PC-3 (cell line): ENCODE measurements around the gene ERCC6L2.

Source experiments
- EZH2 ChIP-seq: fragments of 300-600 bp; sonication (generic); IDR thresholded peaks from one replicate; pipeline ENCODE4 v1.6.1; 2017; ENCODE audit warnings: antibody characterized with exemption, mild to moderate bottlenecking, low read length; ENCODE audit not compliant: unreplicated experiment
- EZH2phosphoT487 ChIP-seq: fragments of 300-600 bp; sonication (generic); IDR thresholded peaks from 2 replicates; pipeline ENCODE4 v1.6.1; 2018; ENCODE audit warnings: mild to moderate bottlenecking, antibody characterized with exemption, low read length, borderline replicate concordance
- TF ChIP-seq, protein P1 (sequence below): fragments of 300-600 bp; sonication (generic); conservative IDR thresholded peaks from 2 replicates; pipeline ENCODE4 v1.5.1; 2017; ENCODE audit warnings: antibody characterized with exemption, low read depth, mild to moderate bottlenecking, low read length

DNA sequence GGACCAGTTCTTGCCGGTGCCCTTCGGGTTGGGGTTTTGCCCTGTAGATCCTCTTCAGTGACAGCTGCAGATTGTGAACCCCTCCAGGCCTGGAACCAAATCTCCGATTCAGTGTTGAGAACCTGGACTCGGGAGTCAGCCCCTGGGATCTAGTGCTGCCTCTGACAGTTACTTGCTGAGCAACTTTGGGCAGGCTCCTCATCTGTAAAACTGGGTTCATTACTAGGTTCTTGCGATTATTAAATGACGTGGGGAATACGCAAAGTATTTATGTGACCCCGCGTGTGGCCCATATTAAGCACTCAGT lies 600 bp downstream of the ERCC6L2 start:
- TF ChIP-seq, protein P1, sequence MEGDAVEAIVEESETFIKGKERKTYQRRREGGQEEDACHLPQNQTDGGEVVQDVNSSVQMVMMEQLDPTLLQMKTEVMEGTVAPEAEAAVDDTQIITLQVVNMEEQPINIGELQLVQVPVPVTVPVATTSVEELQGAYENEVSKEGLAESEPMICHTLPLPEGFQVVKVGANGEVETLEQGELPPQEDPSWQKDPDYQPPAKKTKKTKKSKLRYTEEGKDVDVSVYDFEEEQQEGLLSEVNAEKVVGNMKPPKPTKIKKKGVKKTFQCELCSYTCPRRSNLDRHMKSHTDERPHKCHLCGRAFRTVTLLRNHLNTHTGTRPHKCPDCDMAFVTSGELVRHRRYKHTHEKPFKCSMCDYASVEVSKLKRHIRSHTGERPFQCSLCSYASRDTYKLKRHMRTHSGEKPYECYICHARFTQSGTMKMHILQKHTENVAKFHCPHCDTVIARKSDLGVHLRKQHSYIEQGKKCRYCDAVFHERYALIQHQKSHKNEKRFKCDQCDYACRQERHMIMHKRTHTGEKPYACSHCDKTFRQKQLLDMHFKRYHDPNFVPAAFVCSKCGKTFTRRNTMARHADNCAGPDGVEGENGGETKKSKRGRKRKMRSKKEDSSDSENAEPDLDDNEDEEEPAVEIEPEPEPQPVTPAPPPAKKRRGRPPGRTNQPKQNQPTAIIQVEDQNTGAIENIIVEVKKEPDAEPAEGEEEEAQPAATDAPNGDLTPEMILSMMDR = no peak
- no peak for TF ChIP-seq EZH2
- TF ChIP-seq EZH2phosphoT487 = no peak
